Mucosa of descending colon (tissue), 3 donors: ENCODE data around the gene PAWR. TPM values are rescaled to one million over a fixed set of nuclear protein-coding genes. Genes with fewer than 3 reads are reported as not detected.

Experiments used
- ATAC-seq: fragments of 200-7000 bp; cut with Tn5 transposase; one replicate; pipeline ENCODE4 v1.9.1; 2020; ENCODE audit warnings: mild to moderate bottlenecking, moderate library complexity
- DNase-seq, 3 donors: peaks; one replicate each; pipeline ENCODE4 v3.0.0-alpha.2; 2020
- H3K36me3 ChIP-seq: fragments of 200-600 bp; one replicate; pipeline ENCODE4 v1.8.0; 2021; ENCODE audit warnings: low read depth, mild to moderate bottlenecking
- H3K4me1 ChIP-seq: fragments of 200-600 bp; one replicate; pipeline ENCODE4 v1.8.0; 2021; ENCODE audit warnings: low read depth, mild to moderate bottlenecking
- H3K4me3 ChIP-seq: fragments of 200-600 bp; one replicate; pipeline ENCODE4 v1.8.0; 2021; ENCODE audit warnings: mild to moderate bottlenecking
- H3K9me3 ChIP-seq: fragments of 200-600 bp; one replicate; pipeline ENCODE4 v1.8.0; 2021; ENCODE audit warnings: mild to moderate bottlenecking
- intact Hi-C, 2 donors: fragments of 100-400 bp; cut with DNase I in 1 of 2; cut with micrococcal nuclease in 1 of 2; formaldehyde crosslinking; loops; one replicate each; pipeline versions ENCODE4 v1.11.0 to v1.11.1; 2022; cut with DNase I, micrococcal nuclease
- total RNA-seq, 3 donors: library from RNA; stranded (reverse); fragmentation: NEBNext Ultra II Directional in 2 of 3; extraction: Animal tissue kit (Norgen Biotek cat#: 25700) in 2 of 3; gene quantifications; one replicate each; pipeline versions ENCODE4 v1.2.1 to v1.2.4, GENCODE V29; 2021 to 2023
- TF ChIP-seq, protein P1 (sequence below): fragments of 200-600 bp; IDR thresholded peaks from one replicate; pipeline ENCODE4 v1.8.0; 2022; ENCODE audit warnings: antibody characterized with exemption, mild to moderate bottlenecking
- donor health status: DM: no; HTN: no; CAD: no; lungs with moderate emphysema.
- donor health status: DM: no; HTN: no; CAD: no.
- donor health status: DM: no; HTN: yes; CAD: no.

PAWR gene
- total RNA-seq, 3 donors from 2014 or later: 93.0 to 170 (median 126) TPM

DNA sequence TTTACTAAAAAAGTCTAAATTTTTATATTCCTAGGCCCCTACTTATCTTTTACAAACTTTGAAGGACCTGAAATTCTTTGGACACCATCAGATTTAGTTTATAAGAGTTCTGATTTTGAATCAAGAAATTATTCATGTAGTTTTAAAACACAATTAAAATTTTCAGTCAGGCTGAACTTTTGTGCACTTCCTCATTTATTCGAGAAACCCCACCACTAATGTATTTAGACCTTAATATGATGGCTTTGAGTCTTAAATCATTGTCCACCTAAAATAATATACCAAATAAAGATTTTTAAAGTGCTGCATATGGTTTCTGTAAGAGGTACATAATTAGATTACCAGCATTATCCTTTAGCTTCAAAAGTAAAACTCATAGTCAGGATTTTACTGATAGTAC lies 103.4 kb downstream of the PAWR start:
- H3K9me3 ChIP-seq: no peaks in the 10 kb centered on the region
- H3K36me3 ChIP-seq: no peaks in the 10 kb centered on the region
- H3K4me3 ChIP-seq: no peak overlapping the region
- intact Hi-C loops: no loop called here
- no peak for DNase-seq
- no peaks in the 10 kb centered on the region for H3K4me1 ChIP-seq
- ATAC-seq: no peak
- TF ChIP-seq, protein P1, sequence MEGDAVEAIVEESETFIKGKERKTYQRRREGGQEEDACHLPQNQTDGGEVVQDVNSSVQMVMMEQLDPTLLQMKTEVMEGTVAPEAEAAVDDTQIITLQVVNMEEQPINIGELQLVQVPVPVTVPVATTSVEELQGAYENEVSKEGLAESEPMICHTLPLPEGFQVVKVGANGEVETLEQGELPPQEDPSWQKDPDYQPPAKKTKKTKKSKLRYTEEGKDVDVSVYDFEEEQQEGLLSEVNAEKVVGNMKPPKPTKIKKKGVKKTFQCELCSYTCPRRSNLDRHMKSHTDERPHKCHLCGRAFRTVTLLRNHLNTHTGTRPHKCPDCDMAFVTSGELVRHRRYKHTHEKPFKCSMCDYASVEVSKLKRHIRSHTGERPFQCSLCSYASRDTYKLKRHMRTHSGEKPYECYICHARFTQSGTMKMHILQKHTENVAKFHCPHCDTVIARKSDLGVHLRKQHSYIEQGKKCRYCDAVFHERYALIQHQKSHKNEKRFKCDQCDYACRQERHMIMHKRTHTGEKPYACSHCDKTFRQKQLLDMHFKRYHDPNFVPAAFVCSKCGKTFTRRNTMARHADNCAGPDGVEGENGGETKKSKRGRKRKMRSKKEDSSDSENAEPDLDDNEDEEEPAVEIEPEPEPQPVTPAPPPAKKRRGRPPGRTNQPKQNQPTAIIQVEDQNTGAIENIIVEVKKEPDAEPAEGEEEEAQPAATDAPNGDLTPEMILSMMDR: no peak

- no peak for ATAC-seq
- TF ChIP-seq, protein P1: no peak
- intact Hi-C loops: no loop called here
- Histone ChIP-seq H3K4me3 (no peak overlapping the region), H3K4me1 (no peaks in the 10 kb centered on the region), H3K36me3 (no peaks in the 10 kb centered on the region), H3K9me3 (no peaks in the 10 kb centered on the region)
- no peak for DNase-seq
Measured at GRCh38 chr12:79585147-79585546, 105.6 kb downstream of the PAWR start.

GRCh38 chr12:79573820-79574219 lies 116.9 kb downstream of the PAWR start:
- ATAC-seq (no peak), DNase-seq (no peak)
- Histone ChIP-seq H3K4me3 (no peak overlapping the region), H3K4me1 (no peaks in the 10 kb centered on the region), H3K9me3 (no peaks in the 10 kb centered on the region), H3K36me3 (no peaks in the 10 kb centered on the region)
- TF ChIP-seq, protein P1: no peak
- intact Hi-C loops: no loop called here

DNA sequence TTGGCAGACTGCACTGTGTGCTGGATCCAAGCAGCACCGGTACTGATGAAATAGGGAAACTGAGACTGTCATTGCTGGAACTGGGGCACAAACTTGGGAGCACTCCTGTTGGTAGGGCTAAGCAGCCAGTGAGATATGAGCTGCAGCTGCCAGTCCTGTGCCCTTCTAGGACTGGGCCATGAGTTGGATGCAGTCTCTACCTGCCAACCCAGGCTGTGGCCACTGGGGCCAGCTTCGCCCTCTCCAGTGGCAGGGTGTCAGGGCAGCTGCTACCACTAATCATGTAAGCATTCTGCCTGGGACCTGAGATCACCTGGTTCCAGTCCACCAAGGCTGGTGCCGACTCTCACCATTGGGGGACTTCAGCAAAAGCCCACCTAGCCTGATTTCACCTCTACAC lies 121.1 kb downstream of the PAWR start:
- no peak overlapping the region for H3K4me3 ChIP-seq
- TF ChIP-seq, protein P1: no peak
- intact Hi-C loops: no loop called here
- no peaks in the 10 kb centered on the region for H3K36me3 ChIP-seq
- DNase-seq (no peak), ATAC-seq (peak; percentile 21)
- no peaks in the 10 kb centered on the region for H3K9me3 ChIP-seq
- H3K4me1 ChIP-seq: peaks cover 16% of the 10 kb centered on the region

GRCh38 chr12:79567175-79567563 lies 123.6 kb downstream of the PAWR start:
- Histone ChIP-seq H3K4me1 (peaks cover 27% of the 10 kb centered on the region), H3K4me3 (no peak overlapping the region), H3K36me3 (no peaks in the 10 kb centered on the region), H3K9me3 (no peaks in the 10 kb centered on the region)
- no peak for DNase-seq
- no peak for ATAC-seq
- intact Hi-C loops: no loop called here
- TF ChIP-seq, protein P1: no peak
